GM21717 (cell line): ENCODE measurements around the gene CCNG2.
"Not testable (repeated sequence)": the region's sequence is repeated elsewhere in the genome, so short reads cannot be mapped to it uniquely, and the experiment has no call there.

ENCODE experiments used
- ATAC-seq: cut with Tn5 transposase; IDR thresholded peaks from one replicate; pipeline ENCODE4 v1.9.1; 2021; ENCODE audit warnings: mild to moderate bottlenecking, moderate library complexity; ENCODE audit not compliant: unreplicated experiment

The CCNG2 gene, protein sequence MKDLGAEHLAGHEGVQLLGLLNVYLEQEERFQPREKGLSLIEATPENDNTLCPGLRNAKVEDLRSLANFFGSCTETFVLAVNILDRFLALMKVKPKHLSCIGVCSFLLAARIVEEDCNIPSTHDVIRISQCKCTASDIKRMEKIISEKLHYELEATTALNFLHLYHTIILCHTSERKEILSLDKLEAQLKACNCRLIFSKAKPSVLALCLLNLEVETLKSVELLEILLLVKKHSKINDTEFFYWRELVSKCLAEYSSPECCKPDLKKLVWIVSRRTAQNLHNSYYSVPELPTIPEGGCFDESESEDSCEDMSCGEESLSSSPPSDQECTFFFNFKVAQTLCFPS

DNA sequence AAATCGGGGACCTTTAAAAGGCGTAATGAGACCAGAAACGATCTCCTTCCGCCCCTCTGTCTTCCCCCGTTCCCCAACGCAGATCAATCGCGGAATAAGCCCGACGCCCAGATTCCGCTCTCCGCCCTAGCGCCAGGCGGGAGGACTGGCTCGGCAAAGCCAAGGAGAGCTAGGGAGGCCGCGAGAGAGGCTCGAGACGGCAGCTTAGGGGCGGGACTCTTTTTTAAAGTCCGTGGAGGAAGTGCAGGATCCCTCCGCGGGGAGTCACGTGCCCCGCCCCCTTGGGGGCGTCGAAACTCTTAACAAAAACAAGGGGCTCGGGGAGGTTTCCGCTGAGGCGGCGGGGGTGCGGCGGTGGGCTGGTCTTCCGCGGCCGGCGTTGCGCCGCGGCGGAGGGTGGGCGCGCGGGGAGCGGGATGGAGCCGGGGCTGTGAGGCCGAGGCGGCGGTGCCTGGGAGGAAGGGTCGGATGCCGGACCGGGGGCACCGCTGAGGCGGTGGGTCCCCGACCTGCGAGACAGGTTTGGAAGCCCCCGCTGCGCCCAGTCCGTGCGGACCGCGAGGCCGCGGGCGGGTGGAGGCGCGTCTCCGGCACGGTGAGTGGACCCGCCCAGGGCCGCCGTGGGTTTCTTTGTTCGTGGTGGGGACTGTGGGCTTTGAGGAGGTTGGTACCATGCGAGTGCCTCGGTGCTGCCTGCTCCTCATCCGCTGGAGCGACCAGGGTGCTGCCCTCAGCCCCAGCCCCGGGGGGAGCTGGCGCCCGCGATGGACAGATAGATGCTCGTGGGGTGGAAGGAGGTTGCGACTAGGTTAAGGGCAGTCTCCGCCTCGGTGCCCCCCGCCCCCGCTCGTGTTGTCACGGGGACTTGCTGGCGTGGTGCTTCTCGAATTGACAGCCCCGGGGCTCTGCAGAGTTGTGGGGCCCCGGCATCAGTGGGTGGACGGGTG is at the start of gene CCNG2:
CCNG2 (plus strand) TSS at position 296 of the 947 bp plus-strand sequence. CDS start 1,326 bp downstream, outside the sequence.
- ATAC-seq, result peak; percentile 21

DNA sequence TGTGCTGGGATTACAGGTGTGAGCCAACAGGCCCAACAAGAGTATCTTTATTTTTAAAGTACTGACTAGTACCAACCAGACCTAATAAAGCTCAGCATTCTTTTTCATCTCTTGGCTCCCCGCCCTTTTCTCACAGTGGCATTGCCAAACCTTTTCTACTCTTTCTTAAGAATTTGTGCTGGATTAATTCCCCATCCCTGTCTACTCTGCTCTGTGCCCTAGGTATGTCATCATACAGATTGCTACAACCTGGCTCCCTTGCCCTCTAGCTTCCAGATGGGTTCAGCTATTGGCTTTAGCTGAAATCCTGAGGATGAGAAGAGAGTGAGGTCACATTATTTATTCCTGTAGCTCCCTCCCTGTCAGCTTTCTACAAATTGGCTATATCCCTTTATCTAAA is 46.3 kb upstream of the CCNG2 start:
- no peak for ATAC-seq

DNA sequence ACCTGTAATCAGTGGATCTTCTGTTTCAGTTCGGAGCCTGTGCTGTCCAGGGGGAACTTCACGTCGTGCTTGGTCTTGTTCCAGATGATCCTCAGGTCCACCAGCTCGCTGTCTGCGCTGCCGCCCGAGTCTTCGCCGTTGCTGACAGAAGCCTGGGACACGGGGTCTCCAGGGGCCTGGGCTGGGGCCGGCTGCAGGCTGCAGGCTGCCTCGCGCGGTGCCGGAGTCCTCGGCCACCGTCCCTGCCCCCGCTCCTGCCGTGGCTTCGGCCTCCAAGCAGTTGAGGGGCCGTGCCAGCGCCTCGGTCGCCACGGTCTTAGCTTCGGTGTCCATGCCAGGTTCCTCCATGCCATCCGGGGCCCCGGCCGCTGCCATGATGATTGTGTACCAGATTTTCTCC is 43.9 kb upstream of the CCNG2 start:
- no peak for ATAC-seq

DNA sequence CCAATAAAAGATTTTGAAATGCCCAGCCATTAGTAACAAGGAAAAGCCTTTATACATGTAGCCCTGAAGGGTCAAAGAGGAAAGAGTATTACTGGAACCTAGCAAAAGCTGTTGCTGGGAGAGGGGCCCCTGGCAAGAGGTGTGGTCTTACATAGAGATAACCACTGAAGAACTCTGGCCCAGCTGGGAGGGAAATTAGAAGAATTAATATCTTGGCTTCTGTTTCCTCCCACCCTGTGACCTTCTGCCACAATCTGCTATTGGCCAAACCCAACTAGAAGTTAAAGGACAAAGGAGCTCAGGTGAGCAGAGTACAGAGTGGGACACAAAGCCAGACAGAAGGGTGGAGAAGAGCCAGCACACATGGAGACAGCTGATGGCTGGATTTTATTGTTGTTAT is 39.3 kb upstream of the CCNG2 start:
- no peak for ATAC-seq

DNA sequence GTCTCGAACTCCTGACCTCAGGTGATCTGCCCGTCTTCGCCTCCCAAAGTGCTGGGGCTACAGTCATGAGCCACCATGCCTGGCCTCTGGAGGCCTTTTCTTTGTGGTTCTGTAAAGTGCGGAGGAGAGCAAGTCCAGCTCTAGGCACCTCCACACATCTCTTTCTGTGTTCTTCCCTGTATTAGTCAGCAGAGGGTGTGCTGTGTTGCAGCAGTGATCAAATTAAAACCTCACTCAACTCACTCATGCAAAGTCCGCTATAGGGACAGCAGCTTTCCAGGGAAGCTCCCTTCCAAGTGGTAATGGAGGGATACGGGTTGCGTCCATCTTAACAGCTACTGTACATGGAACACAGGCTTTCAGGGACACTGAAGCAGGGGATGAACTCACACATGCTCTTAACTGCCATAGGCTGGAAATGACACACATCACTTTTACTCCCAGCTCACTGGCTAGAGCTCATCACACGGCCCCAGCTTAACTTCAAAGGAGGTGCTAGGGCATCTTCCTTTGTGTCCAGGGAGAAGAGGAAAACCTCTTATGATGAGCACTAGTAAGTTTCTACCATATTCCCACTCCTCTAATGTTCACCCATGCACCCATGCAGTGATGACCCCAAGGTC is 36.0 kb upstream of the CCNG2 start:
- no peak for ATAC-seq

DNA sequence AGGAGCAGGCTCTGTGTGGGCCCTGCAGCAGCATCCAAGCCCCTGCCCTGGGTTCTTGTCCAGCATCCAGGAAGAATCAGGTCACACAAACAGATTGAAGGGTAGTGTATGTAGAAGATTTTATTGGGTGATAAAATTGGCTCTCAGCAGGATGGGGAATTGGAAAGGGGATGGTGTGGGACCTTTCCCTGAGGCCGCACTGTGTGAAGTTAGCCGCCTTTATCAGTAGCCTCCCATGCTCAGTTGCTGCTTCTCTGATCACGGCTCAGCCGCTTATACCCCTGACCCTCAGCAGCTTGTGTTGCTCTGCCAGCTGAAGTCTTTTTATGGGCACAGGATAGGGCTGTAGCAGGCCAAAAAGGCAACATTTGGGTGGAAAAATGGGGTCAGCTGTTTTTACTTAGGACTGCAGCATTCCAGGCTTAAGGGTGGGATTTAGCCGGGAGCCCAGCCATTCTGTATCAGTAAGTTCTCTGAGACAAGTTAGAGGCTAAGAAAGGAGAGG is 35.2 kb upstream of the CCNG2 start:
- no peak for ATAC-seq

DNA sequence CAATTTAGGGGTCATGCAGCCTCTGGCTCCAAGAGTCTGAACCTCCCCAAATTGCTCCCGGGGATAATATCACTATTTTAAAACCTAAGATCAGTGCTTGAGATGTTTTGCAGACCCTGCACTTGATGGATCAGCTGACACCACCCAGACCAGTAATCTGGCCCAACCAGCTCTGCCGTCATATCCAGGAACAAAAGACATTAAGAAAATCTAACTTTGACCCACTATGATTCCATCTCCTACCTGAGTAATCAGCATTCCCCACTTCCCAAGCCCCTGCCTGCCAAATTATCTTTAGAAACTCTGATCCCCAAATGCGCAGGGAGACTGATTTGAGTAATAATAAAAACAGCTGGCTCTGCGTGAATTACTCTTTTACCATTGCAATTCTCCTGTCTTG is 34.4 kb upstream of the CCNG2 start:
- no peak for ATAC-seq

DNA sequence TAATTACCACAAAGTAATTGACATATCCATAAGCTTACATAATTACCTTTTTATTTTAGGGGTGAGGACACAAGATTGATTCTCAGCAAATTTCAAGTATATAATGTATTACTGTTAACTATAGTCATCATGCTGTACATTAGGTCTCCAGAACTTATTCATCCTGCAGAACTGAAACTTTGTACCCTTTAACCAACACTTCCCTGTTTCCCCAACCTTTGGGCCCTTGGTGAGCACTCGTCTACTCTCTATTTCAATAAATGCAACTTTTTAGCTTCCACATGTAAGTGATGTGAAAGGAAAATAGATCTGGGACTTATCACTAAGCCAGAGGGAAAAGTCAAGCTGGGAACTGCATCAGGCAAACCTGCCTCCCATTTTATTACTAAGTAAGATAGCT is 33.6 kb upstream of the CCNG2 start:
- no peak for ATAC-seq

DNA sequence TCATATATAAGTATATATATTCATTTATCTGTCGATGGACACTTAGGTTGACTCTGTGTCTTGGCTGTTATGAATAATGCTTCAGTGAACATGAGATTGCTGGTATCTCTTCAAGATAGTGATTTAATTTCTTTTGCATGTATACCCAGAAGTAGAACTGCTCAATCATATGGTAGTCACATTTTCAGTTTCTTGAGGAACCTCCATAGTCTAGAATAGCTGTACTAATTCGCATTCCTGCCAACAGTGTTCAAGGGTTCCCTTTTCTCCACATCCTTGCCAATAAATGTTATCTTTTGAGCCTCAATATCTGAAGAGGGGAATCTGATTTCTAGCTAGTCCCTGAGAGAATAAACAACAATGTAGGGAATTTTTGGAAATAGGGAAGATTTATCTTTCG is 32.4 kb upstream of the CCNG2 start:
- ATAC-seq, result no peak

DNA sequence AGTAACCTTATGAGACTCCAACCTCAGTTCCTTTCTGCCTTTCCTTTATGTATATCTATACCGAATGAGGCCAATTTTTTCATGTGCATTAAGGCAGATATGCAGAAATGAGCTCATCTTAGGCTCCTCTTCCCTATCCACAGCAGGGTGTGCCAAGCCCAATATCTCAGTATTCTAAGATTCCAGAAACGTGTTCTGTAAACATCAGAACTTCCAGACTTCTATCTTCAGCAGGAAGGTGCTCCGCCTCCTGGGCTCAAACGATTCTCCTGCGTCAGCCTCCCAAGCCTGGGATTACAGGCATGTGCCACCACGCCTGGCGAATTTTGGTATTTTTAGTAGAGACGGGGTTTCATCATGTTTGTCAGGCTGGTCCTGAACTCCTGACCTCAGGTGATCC is 31.0 kb upstream of the CCNG2 start:
- no peak for ATAC-seq

DNA sequence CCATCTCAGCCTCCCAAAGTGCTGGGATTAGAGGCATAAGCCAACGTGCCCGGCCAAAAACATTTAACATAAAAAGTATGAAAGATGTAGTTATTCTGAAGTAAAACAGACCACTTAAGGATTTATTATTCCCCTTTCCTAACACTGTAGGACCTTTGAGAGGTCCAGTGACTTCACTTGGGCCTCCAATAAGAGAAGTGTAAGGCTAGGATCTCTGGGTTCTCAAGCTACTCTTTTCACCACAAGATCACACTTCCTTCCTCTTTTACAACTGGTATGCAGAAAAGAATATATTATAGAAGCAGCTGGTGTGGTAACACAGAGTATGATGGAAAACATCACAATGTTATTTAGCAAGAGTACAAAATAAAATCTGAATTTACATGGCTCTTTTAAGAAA is 30.2 kb upstream of the CCNG2 start:
- ATAC-seq, result peak; percentile 83

DNA sequence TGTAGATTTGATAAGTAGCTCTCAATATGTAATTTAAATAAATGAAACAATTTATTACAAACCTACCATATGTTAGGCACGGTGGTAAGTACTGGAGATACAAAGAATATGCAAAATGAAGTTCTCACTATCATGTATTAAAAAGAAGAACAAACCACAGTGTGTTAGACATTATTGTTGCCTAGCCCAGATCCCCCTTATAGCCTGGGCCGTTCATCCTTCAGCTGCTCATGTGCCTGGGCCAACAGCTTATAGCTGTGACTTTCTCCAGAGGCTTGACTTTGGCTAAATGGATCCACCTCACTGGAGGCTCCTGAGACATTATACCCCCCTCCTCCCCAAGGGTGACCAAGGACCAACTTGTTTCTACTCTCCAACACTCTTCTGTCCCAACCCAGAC is 29.8 kb upstream of the CCNG2 start:
- ATAC-seq, result no peak

DNA sequence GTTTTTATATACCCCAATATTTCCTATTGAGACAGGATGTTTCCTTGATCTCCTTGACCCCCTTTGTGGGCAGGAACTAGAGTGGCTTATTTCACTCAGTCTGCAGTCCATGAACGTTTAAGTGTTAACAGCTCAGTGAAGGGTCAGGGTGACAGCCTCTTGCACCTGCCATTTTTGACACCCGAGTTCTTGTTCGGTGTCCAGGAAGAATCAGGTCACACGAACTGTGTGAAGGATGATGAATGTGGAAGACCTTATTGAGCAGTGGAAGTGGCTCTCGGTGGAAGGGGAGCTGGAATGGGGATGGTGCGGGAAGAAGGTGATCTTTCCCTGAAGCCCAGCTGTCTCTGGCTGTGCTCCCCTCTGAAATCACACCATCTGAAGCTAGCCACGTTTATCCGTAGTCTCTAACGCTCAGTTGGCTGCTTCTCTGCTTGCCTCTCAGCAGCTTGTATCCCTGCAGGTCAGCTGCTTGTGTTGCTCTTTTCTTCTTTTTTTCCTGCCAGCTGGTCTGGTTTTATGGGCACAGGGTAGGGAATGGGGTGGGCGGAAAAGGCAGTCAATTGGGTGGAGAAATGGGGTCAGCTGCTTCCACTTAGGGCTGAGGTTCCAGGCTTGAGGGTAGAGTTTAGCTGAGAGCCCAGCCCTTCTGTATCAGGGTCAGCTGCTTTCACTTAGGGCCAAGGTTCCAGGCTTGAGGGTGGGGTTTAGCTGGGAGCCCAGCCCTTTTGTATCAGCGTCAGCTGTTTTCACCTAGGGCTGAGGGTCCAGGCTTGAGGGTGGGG is 29.0 kb upstream of the CCNG2 start:
- no peak for ATAC-seq

DNA sequence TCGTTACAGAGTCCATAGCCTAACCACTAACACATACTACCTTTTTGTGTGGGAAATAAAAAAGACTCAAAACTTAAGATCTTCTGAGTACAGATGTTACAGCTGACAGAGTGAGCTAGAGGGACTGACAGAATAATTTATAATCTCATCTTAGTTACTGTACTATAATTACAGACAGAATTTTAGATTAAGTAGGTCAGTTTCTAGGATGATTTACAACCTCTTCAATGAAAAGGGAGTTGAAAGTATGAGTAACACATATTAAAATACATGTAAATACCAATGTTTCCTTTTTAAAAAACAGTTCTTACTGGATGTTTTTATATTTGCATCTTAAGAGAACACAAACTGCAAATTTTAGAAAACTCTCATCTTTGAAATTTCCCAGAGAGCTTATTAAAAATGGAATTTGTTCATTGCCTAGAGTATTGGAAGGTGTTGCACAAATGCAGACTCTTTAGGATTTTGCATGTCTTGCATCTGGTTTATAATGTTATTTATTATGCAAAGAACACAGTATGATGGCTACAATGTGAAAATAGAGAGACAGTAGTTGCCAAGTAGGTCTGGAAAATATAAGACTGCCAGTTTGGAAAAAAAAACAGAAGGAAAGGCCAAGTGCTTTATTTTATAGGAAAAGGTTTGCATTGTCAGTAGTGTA is 24.2 kb upstream of the CCNG2 start:
- no peak for ATAC-seq

DNA sequence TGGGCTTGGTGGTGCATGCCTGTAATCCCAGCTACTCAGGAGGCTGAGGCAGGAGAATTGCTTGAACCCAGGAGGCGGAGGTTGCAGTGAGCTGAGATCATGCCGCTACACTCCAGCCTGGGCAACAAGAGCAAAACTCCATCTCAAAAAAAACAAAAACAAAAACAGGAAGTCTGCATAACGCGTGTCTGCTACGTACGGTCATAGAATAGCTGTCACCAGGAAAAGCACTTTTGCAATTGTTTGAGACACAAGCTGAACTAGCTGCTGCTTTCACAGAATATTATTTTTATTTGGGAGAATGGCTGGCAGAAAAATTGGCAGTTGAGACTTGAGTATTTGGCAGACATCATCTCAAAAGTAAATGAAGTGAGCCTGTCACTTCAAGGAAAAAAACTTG is 19.6 kb upstream of the CCNG2 start:
- ATAC-seq, result not testable (repeated sequence)

DNA sequence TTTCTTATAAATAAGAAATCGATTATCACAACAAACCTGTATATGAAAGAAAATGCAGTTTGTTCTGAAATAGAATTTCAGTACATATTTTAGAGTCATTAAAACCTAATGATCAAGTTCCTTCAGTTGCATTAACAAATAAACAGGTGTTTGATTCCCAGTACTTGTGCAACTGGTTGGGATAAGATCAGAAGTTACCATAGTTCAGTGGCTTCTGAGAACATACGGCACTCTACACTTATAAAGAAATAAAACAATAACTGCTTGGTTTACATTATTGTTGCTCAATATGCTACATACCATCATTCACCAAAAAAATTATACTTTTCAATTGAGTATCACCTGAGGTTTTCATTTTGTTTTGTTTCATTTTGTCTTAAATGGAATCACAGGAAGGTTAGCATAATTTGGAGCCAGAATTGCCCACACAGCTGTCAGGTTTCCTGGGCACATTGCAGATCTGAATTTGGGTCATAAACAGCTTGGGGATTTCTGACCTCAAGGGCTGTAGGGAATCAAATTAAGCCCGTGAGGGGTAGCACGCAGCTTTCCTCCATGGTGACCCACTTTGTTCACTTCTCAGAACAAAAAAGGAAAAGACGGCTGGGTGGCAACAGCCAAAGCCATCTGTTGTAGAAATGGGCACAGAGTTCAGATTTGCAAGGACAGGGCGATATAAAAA is 14.9 kb upstream of the CCNG2 start:
- no peak for ATAC-seq

DNA sequence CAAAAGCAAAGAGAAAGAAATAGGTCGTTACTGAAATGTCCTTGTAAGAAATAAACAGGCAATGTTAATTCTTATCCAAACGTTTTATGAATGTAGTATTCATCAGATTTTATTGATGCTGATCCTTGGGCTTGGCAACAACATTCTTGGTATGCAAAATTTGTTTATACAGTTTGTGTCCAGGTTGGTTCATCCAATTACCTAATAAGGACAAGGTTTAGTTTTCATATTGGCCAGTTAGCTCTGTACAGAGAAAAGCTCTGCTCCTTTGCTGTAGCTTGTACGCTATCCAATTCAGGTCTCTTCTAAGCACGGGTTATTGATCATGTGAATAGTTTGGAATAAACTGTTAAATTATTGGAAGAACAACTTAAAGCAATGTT is 14.4 kb upstream of the CCNG2 start:
- ATAC-seq, result no peak

DNA sequence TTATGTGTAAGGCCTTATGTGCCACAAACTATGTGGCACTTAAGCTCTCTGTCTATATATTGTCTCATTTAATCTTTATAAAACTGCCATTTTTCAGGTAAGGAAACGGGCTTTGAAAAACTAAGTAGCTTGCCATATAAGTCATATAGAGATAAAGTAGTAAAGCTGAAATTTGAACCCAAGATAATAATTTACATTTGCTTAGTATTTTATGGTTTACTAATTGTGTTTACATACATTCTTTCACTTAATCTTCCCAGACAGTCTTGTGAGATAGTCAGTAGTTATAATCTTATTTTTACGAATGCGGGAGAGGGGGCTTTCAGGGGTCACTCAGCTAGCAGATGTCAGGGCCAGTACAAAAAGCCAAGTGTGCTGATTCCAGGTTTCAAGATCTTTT is 13.9 kb upstream of the CCNG2 start:
- no peak for ATAC-seq

DNA sequence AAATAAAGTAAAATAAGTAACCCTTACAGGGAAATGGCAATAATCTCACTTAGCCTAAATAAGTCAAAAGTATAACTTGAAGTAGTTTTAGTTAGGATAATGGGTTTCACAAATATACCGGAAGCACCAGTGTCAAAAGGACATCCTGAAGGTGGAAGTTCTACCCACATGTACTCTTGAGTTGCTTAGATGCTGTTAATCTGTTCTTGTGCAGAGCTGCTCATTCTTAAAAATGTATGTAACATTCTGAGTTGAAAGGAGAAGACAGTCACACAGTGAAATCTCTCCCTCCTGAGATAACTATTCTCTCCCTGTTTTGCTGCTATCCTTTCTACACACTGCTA is 11.2 kb upstream of the CCNG2 start:
- ATAC-seq, result no peak
